SK-N-SH (cell line): Measurements from ENCODE around the gene KLK3.

Experiments used
- EZH2phosphoT487 ChIP-seq: fragments of 200-600 bp; sonication (generic); IDR thresholded peaks from 2 replicates; pipeline ENCODE4 v1.6.1; 2017; ENCODE audit warnings: low read depth, mixed run types, mild to moderate bottlenecking, antibody characterized with exemption, moderate library complexity, borderline replicate concordance
- POLR2AphosphoS5 ChIP-seq: IDR thresholded peaks from 2 replicates; pipeline ENCODE4 v1.6.1; 2012; ENCODE audit warnings: low read depth, low read length
- RXRA ChIP-seq: IDR thresholded peaks from 2 replicates; pipeline ENCODE4 v1.4.0; 2012; ENCODE audit warnings: low read depth, mild to moderate bottlenecking, borderline replicate concordance
- SIN3A ChIP-seq: IDR thresholded peaks from 2 replicates; pipeline ENCODE4 v1.6.1; 2012; ENCODE audit warnings: low read depth, mild to moderate bottlenecking, low read length, moderate library complexity, borderline replicate concordance

DNA sequence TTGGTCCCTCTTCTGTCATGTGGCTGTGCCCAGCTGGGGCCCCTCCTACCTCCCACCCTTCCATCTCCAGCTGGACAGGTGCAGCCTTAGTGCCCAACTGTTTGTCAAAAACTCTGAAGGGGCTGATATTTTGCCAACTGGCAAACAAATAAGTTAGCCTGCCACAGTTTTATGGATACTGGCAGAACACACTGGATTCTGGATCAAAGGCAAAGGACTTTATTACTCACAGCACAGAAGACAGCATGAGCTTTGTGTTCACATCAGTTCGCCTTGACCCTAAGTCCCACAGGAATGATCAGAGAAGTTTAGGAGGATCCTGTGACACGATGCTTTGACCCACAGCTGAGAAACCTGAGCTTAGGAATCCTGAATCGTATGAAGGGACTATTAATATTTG, 34.9 kb downstream of the KLK3 start:
- TF ChIP-seq SIN3A: no peak
- TF ChIP-seq RXRA: no peak
- no peak for TF ChIP-seq POLR2AphosphoS5
- no peak for TF ChIP-seq EZH2phosphoT487
